Stimulated activated naive B cell treated with anti-CD40 and anti-IgM and Interleukin-4, amounts not matched to agents 10 μg/mL and 1 μg/mL and 100 μg/mL, for 72 hours (primary cell): ENCODE data around the gene KIAA0408.
"Not testable (repeated sequence)": the region's sequence is repeated elsewhere in the genome, so short reads cannot be mapped to it uniquely, and the experiment has no call there.

Experiments used
- ATAC-seq, 2 donors: fragments of 150-1000 bp; cut with Tn5 transposase; replicated peaks; 2 replicates each; pipeline ENCODE4 v1.10.0; 2021; ENCODE audit warnings: moderate library complexity in 1 of 2
- DNase-seq: peaks from one replicate; pipeline ENCODE4 v3.0.0; 2021
- H3K27ac Mint-ChIP-seq: one replicate; pipeline ENCODE4 v1.8.0; 2022; ENCODE audit warnings: mild to moderate bottlenecking, mixed read lengths
- H3K27me3 Mint-ChIP-seq, 2 donors: one replicate each; pipeline ENCODE4 v1.8.0; 2022; ENCODE audit warnings: mixed read lengths in 2 of 2
- H3K36me3 Mint-ChIP-seq, 2 donors: one replicate each; pipeline ENCODE4 v1.8.0; 2022; ENCODE audit warnings: mixed read lengths in 2 of 2, mild to moderate bottlenecking in 1 of 2
- H3K4me1 Mint-ChIP-seq, 2 donors: one replicate each; pipeline ENCODE4 v1.8.0; 2022; ENCODE audit warnings: mixed read lengths in 2 of 2, mild to moderate bottlenecking in 1 of 2
- H3K4me3 Mint-ChIP-seq, 2 donors: one replicate each; pipeline ENCODE4 v1.8.0; 2022; ENCODE audit warnings: mild to moderate bottlenecking in 2 of 2, mixed read lengths in 2 of 2, moderate library complexity in 1 of 2
- H3K9me3 Mint-ChIP-seq, 2 donors: one replicate each; pipeline ENCODE4 v1.8.0; 2022; ENCODE audit warnings: mixed read lengths in 2 of 2, mild to moderate bottlenecking in 1 of 2

The KIAA0408 gene

GRCh38 chr6:127453845-127454619, 5.2 kb downstream of the KIAA0408 start:
- no peak overlapping the region for H3K27ac Mint-ChIP-seq
- no peaks in the 10 kb centered on the region for H3K36me3 Mint-ChIP-seq
- DNase-seq, result no peak
- H3K4me3 Mint-ChIP-seq, result no peak overlapping the region
- no peaks in the 10 kb centered on the region for H3K4me1 Mint-ChIP-seq
- ATAC-seq, result no peak
- peaks cover 0 to 5% of the 10 kb centered on the region in 2 donors for H3K27me3 Mint-ChIP-seq
- no peaks in the 10 kb centered on the region for H3K9me3 Mint-ChIP-seq

GRCh38 chr6:127452803-127453202, 6.4 kb downstream of the KIAA0408 start:
- no peak for DNase-seq
- H3K27me3 Mint-ChIP-seq, result peaks cover 0 to 5% of the 10 kb centered on the region in 2 donors
- no peak for ATAC-seq
- H3K4me3 Mint-ChIP-seq, result no peak overlapping the region
- H3K36me3 Mint-ChIP-seq, result no peaks in the 10 kb centered on the region
- H3K4me1 Mint-ChIP-seq, result no peaks in the 10 kb centered on the region
- no peaks in the 10 kb centered on the region for H3K9me3 Mint-ChIP-seq
- H3K27ac Mint-ChIP-seq, result no peak overlapping the region

DNA sequence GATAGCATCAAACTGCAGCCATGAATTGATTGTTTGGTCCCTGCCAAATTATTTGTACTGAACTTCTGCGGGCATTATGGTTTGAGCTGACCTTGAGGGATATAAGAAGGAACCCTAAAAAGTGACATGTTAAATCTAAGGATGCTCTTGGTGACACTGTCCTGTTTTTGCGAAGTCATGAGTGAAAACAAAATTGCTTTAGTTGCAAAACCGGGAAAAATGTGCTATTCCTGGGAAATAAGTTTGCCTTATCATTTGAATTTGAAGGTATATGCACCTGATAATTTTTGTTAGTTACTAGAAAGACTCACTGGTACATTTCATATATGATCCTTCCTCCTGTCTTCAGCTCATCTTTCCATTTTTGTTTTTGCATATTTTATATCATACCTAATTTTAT, 7.8 kb downstream of the KIAA0408 start:
- H3K36me3 Mint-ChIP-seq, result no peaks in the 10 kb centered on the region
- H3K4me1 Mint-ChIP-seq, result no peaks in the 10 kb centered on the region
- ATAC-seq (no peak), DNase-seq (no peak)
- H3K27me3 Mint-ChIP-seq, result peaks cover 0 to 13% of the 10 kb centered on the region in 2 donors
- H3K4me3 Mint-ChIP-seq, result no peak overlapping the region
- H3K9me3 Mint-ChIP-seq, result no peaks in the 10 kb centered on the region
- no peak overlapping the region for H3K27ac Mint-ChIP-seq

GRCh38 chr6:127447780-127448179, 11.4 kb downstream of the KIAA0408 start:
- H3K4me1 Mint-ChIP-seq, result no peaks in the 10 kb centered on the region
- no peaks in the 10 kb centered on the region for H3K36me3 Mint-ChIP-seq
- peaks cover 0 to 13% of the 10 kb centered on the region in 2 donors for H3K27me3 Mint-ChIP-seq
- H3K4me3 Mint-ChIP-seq, result no peak overlapping the region
- no peak overlapping the region for H3K27ac Mint-ChIP-seq
- DNase-seq, result no peak
- no peak for ATAC-seq
- H3K9me3 Mint-ChIP-seq, result no peaks in the 10 kb centered on the region

GRCh38 chr6:127446356-127446755, 12.8 kb downstream of the KIAA0408 start:
- no peak for DNase-seq
- Mint-ChIP-seq H3K4me1 (no peaks in the 10 kb centered on the region), H3K36me3 (no peaks in the 10 kb centered on the region), H3K4me3 (no peak overlapping the region), H3K27ac (no peak overlapping the region), H3K27me3 (peaks cover 0 to 8% of the 10 kb centered on the region in 2 donors), H3K9me3 (no peaks in the 10 kb centered on the region)
- ATAC-seq, result no peak

DNA sequence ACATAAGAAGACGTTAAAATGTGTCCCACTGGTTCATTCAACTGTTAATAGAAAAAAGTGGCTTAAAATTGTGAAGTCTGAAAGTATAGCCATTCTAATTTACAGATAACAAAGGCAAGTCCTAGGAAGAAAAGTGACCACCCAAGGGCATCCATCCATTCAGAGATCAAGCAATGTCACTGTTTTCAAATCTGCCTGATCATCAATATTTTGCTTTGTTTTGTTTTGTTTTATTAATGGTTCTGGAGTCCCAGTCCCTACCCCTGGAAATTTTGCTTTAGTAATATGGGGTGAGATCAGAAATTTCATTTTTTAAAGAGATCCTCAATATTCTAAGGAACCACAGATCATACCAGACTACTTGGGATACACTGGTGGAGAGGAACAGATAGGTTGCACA, 17.3 kb downstream of the KIAA0408 start:
- Mint-ChIP-seq H3K4me1 (no peaks in the 10 kb centered on the region), H3K27me3 (peaks cover 1 to 5% of the 10 kb centered on the region in 2 donors), H3K36me3 (no peaks in the 10 kb centered on the region), H3K27ac (no peak overlapping the region), H3K4me3 (no peak overlapping the region), H3K9me3 (no peaks in the 10 kb centered on the region)
- no peak for ATAC-seq
- no peak for DNase-seq

GRCh38 chr6:127439718-127440117, 19.5 kb downstream of the KIAA0408 start:
- H3K36me3 Mint-ChIP-seq, result no peaks in the 10 kb centered on the region
- no peak for DNase-seq
- no peak overlapping the region for H3K4me3 Mint-ChIP-seq
- peaks cover 0 to 5% of the 10 kb centered on the region in 2 donors for H3K27me3 Mint-ChIP-seq
- H3K4me1 Mint-ChIP-seq, result no peaks in the 10 kb centered on the region
- no peak for ATAC-seq
- H3K27ac Mint-ChIP-seq, result no peak overlapping the region
- no peaks in the 10 kb centered on the region for H3K9me3 Mint-ChIP-seq

DNA sequence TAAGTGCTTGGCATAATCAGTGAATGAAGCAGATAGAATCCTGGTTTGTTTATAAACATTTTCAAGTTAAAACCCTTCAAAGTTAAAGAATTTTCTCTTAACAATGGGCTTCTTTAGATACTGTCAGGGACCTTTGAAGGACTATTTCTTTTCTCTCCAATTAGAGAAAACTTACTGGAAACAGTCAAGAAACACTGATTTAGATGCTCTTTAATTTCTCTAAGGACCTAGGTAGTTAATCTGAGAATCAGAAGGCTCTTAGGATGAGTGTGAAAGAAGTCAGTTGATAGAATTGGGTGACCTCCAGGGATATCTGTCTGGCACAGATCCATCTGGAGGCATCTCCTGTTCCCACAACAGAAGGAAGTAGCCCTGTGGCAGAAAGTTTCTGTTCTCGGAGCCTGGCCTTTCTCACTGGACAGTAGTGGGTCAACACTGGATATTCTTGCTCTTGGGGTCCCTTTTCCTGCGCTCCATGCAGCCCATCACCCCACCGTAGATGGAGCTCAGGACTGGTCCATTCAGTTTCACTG, 22.5 kb downstream of the KIAA0408 start:
- Mint-ChIP-seq H3K4me1 (no peaks in the 10 kb centered on the region), H3K4me3 (no peak overlapping the region), H3K27ac (no peak overlapping the region), H3K36me3 (no peaks in the 10 kb centered on the region), H3K27me3 (peaks cover 0 to 5% of the 10 kb centered on the region in 2 donors), H3K9me3 (no peaks in the 10 kb centered on the region)
- no peak for ATAC-seq
- no peak for DNase-seq

GRCh38 chr6:127435626-127436220, 23.5 kb downstream of the KIAA0408 start:
- H3K9me3 Mint-ChIP-seq, result no peaks in the 10 kb centered on the region
- H3K4me3 Mint-ChIP-seq, result no peak overlapping the region
- H3K4me1 Mint-ChIP-seq, result no peaks in the 10 kb centered on the region
- H3K36me3 Mint-ChIP-seq, result no peaks in the 10 kb centered on the region
- no peak overlapping the region for H3K27ac Mint-ChIP-seq
- H3K27me3 Mint-ChIP-seq, result peaks cover 0 to 3% of the 10 kb centered on the region in 2 donors
- ATAC-seq, result no peak
- no peak for DNase-seq

DNA sequence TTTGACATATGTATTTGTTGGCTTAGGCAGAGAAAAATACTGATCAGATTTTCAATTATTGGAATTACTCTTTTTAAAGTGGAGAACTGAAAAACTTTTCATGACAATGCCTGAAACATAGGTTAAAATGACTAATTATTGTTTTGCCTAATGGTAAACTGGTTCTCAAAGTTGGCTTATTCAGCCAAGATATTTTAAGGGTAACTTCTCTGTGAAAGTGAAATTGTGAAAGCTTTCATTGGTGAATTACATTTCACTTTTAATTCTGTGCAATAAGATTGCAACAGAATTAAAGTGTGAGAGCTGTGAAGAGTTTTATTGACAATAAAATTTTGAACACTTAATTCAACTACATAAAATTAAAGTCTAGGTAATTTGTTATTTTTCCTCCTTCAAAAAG, 24.5 kb downstream of the KIAA0408 start:
- DNase-seq (no peak), ATAC-seq (no peak)
- no peak overlapping the region for H3K27ac Mint-ChIP-seq
- H3K27me3 Mint-ChIP-seq, result no peaks in the 10 kb centered on the region
- no peaks in the 10 kb centered on the region for H3K9me3 Mint-ChIP-seq
- H3K4me1 Mint-ChIP-seq, result no peaks in the 10 kb centered on the region
- no peak overlapping the region for H3K4me3 Mint-ChIP-seq
- no peaks in the 10 kb centered on the region for H3K36me3 Mint-ChIP-seq

GRCh38 chr6:127428562-127428961, 30.6 kb downstream of the KIAA0408 start:
- not testable (repeated sequence) for H3K27ac Mint-ChIP-seq, H3K36me3 Mint-ChIP-seq, H3K27me3 Mint-ChIP-seq, H3K9me3 Mint-ChIP-seq, H3K4me3 Mint-ChIP-seq, H3K4me1 Mint-ChIP-seq, ATAC-seq, DNase-seq

- peak overlapping the region in 1 of 2 donors; percentile 38 for H3K4me3 Mint-ChIP-seq
Measured at GRCh38 chr6:127423921-127424320, 35.3 kb downstream of the KIAA0408 start.

GRCh38 chr6:127421164-127421563, 38.0 kb downstream of the KIAA0408 start:
- H3K27ac Mint-ChIP-seq, DNase-seq, H3K36me3 Mint-ChIP-seq, ATAC-seq, H3K4me3 Mint-ChIP-seq, H3K9me3 Mint-ChIP-seq, H3K27me3 Mint-ChIP-seq: not testable (repeated sequence)
- peaks cover 12 to 23% of the 10 kb centered on the region in 2 donors for H3K4me1 Mint-ChIP-seq

More at GRCh38 chr6:127423921-127424320, 35.3 kb downstream of the KIAA0408 start:
- DNase-seq (no peak), ATAC-seq (no peak)
- peak overlapping the region; percentile 59 for H3K27ac Mint-ChIP-seq
- H3K9me3 Mint-ChIP-seq, result peaks cover 0 to 5% of the 10 kb centered on the region in 2 donors
- H3K27me3 Mint-ChIP-seq, result no peaks in the 10 kb centered on the region
- peaks cover 0 to 8% of the 10 kb centered on the region in 2 donors for H3K36me3 Mint-ChIP-seq
- H3K4me1 Mint-ChIP-seq, result peaks cover 12 to 23% of the 10 kb centered on the region in 2 donors

- H3K36me3 Mint-ChIP-seq, result no peaks in the 10 kb centered on the region
- peak overlapping the region; percentile 57 for H3K27ac Mint-ChIP-seq
- H3K4me1 Mint-ChIP-seq, result peaks cover 12 to 23% of the 10 kb centered on the region in 2 donors
- peak; percentile 68 for DNase-seq
- ATAC-seq, result peak; percentile 100
- no peaks in the 10 kb centered on the region for H3K9me3 Mint-ChIP-seq
- H3K27me3 Mint-ChIP-seq, result no peaks in the 10 kb centered on the region
- H3K4me3 Mint-ChIP-seq, result no peak overlapping the region
Measured at GRCh38 chr6:127420556-127420955, 38.6 kb downstream of the KIAA0408 start.

- DNase-seq (no peak), ATAC-seq (no peak)
- Mint-ChIP-seq H3K27ac (no peak overlapping the region), H3K4me3 (no peak overlapping the region), H3K9me3 (peaks cover 0 to 1% of the 10 kb centered on the region in 2 donors), H3K4me1 (no peaks in the 10 kb centered on the region), H3K36me3 (no peaks in the 10 kb centered on the region), H3K27me3 (no peaks in the 10 kb centered on the region)
Measured at GRCh38 chr6:127415096-127415495, 44.1 kb downstream of the KIAA0408 start.
